Nephron progenitor cell (in vitro differentiated cells): ENCODE data around the gene TCEAL2.

ENCODE experiments used
- DNase-seq: peaks from one replicate; pipeline ENCODE4 v3.0.0; 2021
- H3K27ac Mint-ChIP-seq: 2 replicates; pipeline ENCODE4 v1.8.0; 2021; ENCODE audit warnings: mild to moderate bottlenecking, moderate library complexity, mixed read lengths
- H3K27me3 Mint-ChIP-seq: 2 replicates; pipeline ENCODE4 v1.8.0; 2021; ENCODE audit warnings: mild to moderate bottlenecking, low read depth, mixed read lengths; ENCODE audit not compliant: poor library complexity
- H3K36me3 Mint-ChIP-seq: 2 replicates; pipeline ENCODE4 v1.8.0; 2021; ENCODE audit warnings: low read depth, mixed read lengths
- H3K4me1 Mint-ChIP-seq: 2 replicates; pipeline ENCODE4 v1.8.0; 2021; ENCODE audit warnings: mixed read lengths
- H3K4me3 Mint-ChIP-seq: 2 replicates; pipeline ENCODE4 v1.8.0; 2021; ENCODE audit warnings: mild to moderate bottlenecking, moderate library complexity, mixed read lengths
- H3K9me3 Mint-ChIP-seq: 2 replicates; pipeline ENCODE4 v1.8.0; 2021; ENCODE audit warnings: mild to moderate bottlenecking, moderate library complexity, mixed read lengths
- TF ChIP-seq, protein P1 (sequence below): fragments of 200-600 bp; sonication (generic); IDR thresholded peaks from 2 replicates; pipeline ENCODE4 v1.5.0; 2021; ENCODE audit warnings: antibody characterized with exemption

The TCEAL2 gene

DNA sequence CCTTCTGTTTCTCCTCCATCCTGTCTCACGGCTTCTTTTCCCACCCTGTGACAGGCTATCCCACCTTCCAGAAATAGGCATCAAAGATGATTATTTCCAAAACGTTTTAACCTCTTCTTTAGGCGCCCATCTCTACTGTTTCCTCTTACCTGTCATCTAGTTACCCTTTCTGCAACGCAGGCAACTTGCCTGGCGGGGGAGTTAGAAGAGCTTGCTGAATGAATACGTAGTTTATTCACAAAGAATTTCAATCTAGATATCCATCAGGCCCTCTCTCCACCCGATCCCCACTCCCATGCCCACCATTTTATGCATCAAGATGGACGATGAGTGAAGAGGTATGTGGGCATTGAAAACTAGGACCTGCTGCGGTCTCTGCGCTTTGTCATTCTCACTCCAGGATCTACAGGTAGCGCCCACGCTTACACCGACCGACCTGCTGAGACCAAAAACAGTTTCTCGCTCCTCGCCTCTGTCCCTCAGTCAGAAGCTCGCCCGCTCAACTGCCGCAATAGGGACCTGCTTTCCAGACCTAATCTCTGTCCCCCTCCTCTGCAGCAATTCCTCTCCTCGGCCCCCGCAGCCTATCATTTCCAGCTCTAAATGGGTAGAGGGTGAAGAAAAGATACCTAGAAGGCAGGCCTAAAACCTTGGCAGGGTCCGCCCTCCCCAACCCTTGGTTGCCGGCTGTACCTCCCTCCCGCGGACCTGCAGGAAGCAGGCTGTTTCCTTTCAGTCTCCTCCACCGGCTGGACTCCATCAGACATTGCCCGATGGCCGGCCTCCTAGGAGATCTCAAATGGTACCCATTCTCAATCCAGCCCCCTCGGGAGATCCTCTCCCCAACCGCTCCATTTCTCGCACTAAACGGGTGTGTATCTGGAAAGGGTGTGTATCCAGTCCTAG, 29.7 kb downstream of the TCEAL2 start:
- TF ChIP-seq, protein P1, sequence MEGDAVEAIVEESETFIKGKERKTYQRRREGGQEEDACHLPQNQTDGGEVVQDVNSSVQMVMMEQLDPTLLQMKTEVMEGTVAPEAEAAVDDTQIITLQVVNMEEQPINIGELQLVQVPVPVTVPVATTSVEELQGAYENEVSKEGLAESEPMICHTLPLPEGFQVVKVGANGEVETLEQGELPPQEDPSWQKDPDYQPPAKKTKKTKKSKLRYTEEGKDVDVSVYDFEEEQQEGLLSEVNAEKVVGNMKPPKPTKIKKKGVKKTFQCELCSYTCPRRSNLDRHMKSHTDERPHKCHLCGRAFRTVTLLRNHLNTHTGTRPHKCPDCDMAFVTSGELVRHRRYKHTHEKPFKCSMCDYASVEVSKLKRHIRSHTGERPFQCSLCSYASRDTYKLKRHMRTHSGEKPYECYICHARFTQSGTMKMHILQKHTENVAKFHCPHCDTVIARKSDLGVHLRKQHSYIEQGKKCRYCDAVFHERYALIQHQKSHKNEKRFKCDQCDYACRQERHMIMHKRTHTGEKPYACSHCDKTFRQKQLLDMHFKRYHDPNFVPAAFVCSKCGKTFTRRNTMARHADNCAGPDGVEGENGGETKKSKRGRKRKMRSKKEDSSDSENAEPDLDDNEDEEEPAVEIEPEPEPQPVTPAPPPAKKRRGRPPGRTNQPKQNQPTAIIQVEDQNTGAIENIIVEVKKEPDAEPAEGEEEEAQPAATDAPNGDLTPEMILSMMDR: no peak
- no peak for DNase-seq
- Mint-ChIP-seq H3K27ac (no peak overlapping the region), H3K4me3 (peak overlapping the region; percentile 94), H3K27me3 (peaks cover 8% of the 10 kb centered on the region), H3K9me3 (peaks cover 58% of the 10 kb centered on the region), H3K36me3 (no peaks in the 10 kb centered on the region), H3K4me1 (peaks cover 7% of the 10 kb centered on the region)

DNA sequence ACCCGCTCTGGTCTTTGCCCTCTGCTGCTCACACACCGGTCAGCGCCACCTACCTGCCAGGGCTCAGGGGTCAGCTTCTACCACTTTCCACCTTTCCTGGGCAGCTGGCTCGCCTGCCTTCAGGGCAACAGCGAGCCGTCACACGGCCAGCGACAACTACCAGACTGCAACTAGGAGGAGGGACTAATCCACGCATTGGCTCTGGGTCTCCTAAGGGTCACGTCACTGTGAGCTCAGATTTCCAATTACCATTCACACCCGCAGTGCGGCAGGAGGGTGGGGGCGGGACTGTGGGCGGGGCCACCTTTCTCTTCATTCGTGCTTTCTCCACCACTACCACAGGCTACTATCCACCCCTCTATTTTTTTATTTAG, 30.3 kb downstream of the TCEAL2 start, which contains the start of gene BEX5:
TSS of gene BEX5 (minus strand) at position 172 of the 374 bp plus-strand sequence. CDS start 1,712 bp downstream, outside the sequence.
- TF ChIP-seq, protein P1: no peak
- no peaks in the 10 kb centered on the region for H3K36me3 Mint-ChIP-seq
- peak within 1 kb of the TSS; percentile 94 for H3K4me3 Mint-ChIP-seq
- H3K27ac Mint-ChIP-seq: no peak within 1 kb of the TSS
- peaks cover 8% of the 10 kb centered on the region for H3K27me3 Mint-ChIP-seq
- peaks cover 7% of the 10 kb centered on the region for H3K4me1 Mint-ChIP-seq
- peak; percentile 65 for DNase-seq
- H3K9me3 Mint-ChIP-seq: peaks cover 59% of the 10 kb centered on the region
